HG02588 (cell line): ENCODE measurements around the gene BORCS5.
"Not testable (repeated sequence)": the region's sequence is repeated elsewhere in the genome, so short reads cannot be mapped to it uniquely, and the experiment has no call there.

ENCODE experiments used
- ATAC-seq: cut with Tn5 transposase; IDR thresholded peaks from one replicate; pipeline ENCODE4 v1.9.1; 2021; ENCODE audit warnings: mild to moderate bottlenecking, moderate library complexity; ENCODE audit not compliant: unreplicated experiment

Gene BORCS5

DNA sequence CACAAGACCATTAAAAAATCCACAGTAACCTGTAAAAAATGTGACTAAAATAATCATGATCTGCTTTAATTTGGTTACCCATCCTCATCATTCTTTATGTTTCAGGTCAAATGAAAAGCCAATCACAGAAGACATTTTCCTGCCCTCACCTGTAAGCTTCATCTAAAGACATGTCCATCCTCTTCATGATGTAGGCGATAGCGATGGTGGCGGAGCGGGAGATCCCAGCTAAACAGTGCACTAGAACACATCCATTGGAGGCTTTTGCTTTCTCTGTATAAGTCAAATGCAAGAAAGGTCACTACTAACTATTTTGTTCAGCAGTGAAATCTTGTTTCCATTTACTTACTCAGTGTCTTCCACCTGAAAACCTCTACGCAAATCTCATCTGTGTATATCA is 123.2 kb downstream of the BORCS5 start:
- ATAC-seq = no peak

DNA sequence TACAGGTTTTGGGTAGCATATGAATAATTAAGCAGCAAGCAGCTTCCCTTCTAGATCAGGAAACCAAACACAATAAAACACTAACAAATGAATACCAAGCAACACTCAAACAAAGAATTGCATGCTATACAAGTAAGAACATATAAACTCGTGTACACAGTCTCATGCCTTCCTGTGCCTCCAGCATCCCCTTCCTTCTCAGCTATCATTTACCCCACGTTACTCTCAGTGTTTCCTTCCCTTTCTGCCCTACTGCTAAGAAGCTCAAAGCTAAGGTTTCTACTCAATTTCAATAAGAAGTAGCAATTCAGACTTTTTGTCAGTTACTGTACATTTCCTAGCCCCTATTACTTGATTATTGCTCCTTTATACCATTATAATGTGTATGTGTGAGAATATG is 124.8 kb downstream of the BORCS5 start:
- no peak for ATAC-seq

DNA sequence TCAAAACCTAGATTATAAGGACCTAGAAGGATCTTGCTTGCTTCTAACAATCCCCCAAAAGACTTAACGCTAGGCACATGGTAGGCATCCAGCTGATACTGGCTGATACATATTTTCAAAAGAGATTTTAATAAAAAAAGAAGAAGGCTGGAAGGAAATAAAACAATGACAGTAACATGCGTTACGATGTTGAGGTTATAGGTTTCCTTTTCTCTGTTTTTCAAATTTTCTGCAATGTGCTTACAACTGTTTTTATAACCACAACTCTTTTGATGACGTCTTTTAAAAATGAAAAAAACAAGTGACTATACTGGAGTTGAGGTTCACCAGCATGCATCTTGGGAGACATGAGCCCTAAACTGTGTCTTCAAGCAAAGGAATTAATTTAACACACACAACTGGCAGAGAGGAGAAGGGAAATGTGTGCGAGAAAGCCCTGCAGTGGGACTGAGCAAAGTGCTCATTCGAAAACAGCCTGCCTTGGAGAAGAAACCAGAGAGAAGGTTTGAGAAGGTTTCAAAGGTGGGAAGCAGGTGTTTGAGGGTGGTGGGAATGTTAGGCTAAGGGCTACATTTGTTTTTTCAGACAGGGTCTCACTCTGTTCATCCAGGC is 125.4 kb downstream of the BORCS5 start:
- no peak for ATAC-seq

DNA sequence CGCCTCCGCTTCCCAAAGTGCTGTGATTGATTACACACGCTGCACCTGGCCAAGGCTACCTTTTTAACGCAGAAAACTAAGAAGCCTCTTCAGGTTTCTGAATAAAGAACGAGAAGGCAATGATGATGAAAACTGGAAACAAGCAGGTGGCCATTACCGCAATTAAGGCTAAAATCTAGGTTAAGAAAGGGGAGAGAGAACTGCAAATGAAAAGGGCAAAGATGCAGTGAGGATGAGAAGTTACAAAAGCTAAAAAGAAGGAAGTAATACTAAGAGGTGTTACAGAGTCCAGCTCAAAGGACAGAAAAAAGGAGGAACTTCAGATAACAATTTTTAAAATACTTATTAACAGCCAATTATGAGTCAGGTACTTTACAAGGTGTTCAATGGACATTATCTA is 126.1 kb downstream of the BORCS5 start:
- no peak for ATAC-seq

DNA sequence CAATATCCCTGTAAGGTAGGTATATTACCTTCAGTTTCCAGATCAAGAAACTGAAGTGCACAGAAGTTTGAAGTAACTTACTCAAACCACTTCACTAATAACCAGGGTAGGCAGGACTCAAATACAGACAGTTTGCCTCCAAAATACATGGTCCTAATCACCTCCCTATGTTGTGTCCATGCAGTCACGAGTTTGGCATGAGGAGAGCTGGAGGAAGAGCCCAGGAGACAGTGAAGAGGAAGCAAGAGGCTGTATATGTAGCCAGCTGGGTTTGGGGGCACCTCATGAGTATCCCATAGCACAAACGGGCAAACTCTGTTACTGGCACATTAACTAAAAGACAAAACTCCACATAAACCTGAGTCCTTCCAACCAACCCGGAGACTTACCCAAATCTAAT is 126.6 kb downstream of the BORCS5 start:
- no peak for ATAC-seq

DNA sequence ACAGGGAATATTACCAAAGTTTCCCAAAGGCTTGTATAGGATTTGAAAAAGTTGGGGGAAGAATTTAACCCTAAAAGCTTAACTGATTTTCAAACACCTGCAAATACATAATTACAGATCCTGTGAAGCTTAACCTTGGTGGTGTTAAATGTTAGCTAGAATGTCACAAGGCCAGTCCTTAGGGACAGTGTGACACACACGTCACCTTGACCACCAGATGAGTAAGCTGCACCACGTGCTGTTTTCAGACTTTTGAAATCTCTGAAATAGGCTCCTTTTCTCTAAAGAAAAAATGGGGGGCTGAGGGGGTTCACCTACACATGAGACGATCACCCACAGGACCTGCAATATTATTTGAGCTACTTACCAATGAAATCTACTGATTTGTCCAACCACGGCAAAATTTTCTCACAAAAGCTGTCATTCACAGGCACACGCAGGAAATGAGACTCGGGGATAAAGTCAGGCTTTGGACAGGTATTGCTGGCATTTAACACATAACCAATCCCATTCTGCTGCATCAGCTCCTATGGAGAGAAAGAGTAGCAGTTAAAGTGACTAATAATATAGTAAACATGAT is 129.9 kb downstream of the BORCS5 start:
- peak; percentile 83 for ATAC-seq

DNA sequence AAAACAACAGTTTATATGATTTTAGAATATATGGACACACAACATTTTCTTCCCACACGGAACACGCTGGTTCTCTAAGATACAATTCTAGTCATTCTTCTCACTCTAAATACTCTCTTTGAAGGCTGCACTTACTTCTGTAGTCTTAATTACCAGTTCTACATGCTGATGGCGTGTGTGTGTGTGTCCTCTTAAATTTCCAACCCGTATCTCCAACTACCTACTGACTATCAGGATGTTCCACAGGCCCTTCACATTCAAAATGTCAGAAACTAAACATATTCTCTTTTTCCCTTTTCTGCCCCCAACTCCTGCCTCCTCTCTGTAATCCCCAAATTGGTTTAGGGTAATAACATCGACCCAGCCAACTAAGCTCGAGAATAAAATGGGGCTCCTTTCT is 130.6 kb downstream of the BORCS5 start:
- ATAC-seq = no peak

DNA sequence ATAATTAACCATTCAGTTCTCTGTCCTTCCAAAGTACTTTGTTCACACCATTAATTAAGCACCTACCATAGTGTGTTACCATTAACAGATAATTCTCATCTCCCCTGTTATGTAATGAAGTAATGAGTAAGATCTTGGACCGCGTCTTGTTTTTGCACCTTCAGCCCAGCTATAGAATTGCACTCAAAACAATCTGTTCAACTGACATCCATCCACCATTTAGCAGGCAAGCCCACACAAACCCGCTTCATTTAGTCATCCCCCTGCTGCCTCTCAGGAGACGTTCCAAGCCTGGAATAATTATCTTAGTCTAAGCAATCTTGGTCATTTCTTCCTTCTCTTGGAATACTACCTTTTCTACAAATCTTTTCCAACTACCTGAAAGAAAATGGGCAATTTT is 131.4 kb downstream of the BORCS5 start:
- no peak for ATAC-seq

DNA sequence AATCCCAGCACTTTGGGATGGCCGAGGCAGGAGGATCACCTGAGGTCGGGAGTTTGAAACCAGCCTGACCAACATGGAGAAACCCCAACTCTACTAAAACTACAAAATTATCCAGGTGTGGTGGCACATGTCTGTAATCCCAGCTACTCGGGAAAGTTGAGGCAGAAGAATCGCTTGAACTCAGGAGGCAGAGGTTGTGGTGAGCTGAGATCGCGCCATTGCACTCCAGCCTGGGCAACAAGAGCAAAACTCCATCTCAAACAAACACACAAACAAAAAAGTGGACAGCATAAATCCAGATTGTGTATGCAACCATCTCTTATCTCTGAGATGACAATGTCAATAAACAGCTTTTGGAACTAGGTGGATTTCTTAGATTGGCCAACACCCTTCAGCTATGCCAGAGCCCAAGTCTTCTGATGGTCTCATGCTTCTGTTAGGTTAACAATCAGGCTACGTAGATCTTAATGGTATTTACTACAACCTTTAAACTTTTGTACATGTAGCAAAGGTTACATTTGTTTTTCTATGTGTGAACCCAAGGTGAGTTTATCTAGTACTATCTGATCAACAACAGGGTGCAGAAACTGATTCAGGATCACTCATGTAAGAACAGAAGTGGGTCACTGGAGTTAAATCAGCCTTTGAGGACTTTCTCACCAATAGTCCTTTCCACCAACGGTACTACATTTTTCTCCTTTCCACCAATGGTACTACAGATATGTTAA is 132.1 kb downstream of the BORCS5 start:
- no peak for ATAC-seq

DNA sequence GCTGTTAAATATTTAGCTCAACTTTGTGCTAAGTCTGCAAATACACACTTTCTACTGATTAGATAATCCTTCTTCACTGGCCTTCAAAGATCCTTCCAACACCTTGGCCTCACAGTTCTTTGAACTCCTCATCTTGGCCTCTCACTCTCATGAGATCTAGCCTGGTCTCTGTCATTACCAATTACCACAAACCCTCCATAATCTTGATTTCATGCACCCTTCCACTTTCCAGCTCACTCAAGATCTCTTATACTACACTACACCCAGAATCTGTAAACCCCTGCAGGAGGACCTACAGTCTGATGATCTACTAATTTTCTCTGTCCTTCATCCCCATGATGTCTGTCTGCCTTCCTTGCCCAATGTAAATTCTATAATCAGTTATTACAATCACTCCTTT is 134.7 kb downstream of the BORCS5 start:
- ATAC-seq = no peak

DNA sequence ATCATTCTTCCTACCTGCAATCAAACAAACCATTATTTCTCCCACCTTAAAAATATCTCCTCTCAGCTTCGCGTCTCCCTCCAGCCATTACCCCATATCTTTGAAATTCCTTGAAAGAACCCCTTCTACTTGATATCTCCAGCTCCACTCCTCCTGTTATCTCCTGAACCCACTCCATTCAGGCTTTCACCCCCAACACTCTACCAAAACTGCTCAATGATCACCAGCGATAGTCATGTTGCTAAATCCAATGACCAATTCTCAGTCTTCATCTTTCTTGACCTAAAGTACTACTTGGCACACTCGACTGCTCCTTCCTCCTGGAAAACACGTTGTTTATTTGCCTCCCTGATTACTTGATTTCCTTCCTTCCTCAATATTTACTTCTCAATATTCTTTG is 135.7 kb downstream of the BORCS5 start:
- no peak for ATAC-seq

DNA sequence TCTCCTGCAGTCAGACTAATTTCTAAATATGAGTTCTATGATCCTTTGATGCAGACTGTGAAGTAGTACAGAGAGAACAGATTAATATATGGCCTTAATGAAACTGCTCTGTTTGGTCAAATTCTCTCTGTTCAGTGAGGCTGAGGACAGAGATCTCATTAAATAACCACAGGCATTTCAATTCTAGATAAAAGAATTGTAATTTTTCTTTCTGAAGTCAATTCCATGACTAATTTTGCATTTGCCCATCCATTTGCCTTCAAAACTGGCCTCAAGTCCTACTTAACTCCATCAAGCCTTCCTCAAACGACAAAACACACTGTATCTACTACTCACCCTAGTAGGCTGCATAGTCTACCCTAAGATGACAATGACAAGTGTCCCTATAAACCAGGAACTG is 138.7 kb downstream of the BORCS5 start:
- ATAC-seq = no peak

DNA sequence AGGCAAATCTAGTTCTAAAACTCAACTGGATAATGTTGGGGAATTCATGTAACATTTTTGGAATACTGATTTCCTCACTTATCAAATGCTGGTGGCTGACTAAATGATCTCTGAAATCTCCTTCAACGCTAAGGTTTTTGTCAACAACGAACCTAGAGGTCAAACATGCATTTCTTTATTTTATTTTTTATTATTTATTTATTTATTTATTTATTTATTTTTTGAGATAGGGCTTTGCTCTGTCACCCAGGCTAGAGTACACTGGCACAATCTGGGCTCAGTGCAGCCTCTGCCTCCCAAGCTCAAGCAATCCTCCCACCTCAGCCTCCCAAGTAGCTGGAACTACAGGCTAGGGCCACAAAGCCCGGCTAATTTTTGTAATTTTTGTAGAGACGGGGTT is 141.3 kb downstream of the BORCS5 start:
- ATAC-seq = no peak

DNA sequence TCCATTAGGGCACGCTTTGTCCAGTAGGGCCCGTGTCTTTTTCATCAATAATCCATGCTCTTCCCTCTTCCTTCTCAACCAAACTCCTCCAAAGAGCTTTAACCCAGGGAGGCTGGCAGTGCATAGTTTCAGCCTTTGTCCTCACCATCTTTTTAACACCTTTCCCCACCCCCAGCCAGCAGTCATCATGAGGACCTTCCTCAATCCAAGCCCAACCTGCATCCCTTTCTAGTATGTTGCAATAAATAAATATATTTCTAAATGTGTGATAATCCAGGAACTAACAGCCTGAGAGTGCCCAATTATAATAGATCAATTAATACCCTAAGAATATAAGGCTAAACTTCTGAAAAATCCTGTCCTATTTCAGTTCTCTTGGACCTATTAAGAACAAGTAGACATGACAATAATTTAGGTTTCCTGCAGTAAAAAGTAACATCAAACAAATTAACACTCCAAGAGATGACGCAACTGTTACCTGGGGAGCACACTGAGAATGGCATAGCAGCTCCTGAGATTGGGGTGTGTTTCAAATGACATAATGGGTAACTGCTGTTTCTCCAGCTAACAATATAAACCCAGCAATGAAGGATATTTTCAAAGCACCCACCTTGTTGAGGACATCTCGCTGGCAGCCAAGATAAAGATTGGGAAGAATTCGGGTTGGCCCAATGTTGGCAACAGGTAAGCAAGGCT is 143.2 kb downstream of the BORCS5 start:
- ATAC-seq = no peak

DNA sequence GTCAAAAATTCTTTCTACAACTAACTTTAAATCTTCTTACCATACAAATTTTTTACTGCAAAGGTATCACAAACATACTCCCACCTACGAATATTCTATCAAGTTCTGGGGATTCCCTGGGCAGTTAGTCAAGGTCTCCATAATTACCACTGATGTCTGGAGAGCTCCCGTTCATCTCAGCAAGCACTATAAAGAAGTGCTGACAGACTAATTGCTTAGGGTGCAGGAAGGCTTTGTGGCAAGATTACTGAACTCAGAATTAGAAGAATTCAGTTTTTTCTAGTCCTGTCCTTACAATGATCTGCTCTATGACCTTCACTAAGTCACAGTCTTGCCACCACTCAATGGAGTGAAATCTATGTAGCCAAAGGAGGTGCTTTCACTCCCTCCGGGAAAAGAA is 144.2 kb downstream of the BORCS5 start:
- no peak for ATAC-seq

DNA sequence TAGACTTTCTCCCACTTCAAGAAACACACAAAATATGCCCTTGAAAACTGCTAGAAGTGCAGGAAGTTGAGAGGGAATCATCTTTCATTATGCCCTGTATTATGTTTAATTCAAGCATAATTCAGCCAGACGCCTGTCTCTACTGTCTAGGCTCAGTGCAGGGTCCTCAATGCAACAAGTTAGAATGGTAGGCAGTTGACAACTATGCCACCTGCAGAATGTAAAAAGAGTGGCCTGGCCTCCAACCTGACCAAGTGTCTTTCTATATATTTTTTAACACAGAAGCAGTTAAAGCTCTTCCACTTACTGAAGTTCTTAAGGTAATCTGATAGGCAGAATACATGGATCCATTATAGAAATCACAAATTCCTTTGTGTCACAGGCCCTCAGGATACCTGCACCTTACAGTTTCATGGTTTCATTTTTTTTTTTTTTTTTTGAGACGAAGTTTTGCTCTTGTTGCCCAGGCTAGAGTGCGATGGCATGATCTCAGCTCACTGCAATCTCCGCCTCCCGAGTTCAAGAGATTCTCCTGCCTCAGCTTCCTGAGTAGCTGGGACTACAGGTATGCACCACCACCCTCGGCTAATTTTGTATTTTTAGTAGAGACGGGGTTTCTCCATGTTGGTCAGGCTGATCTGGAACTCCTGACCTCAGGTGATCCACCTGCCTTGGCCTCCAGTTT is 145.4 kb downstream of the BORCS5 start:
- not testable (repeated sequence) for ATAC-seq

DNA sequence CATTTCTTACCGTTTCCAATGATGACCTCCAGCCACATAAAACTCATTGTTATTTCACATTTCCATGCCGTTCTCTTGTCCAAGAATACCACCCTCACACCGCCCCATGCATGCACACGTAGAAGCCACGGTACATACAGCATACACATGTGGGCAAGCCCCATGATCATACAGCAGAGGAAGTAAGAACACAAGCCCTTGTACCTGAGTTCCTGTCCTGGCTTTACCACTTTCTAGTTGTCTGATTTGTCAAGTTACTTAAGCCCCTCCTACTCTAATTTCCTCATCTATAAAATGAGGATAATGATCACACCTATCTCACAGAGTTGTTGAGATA is 145.9 kb downstream of the BORCS5 start:
- ATAC-seq = no peak

DNA sequence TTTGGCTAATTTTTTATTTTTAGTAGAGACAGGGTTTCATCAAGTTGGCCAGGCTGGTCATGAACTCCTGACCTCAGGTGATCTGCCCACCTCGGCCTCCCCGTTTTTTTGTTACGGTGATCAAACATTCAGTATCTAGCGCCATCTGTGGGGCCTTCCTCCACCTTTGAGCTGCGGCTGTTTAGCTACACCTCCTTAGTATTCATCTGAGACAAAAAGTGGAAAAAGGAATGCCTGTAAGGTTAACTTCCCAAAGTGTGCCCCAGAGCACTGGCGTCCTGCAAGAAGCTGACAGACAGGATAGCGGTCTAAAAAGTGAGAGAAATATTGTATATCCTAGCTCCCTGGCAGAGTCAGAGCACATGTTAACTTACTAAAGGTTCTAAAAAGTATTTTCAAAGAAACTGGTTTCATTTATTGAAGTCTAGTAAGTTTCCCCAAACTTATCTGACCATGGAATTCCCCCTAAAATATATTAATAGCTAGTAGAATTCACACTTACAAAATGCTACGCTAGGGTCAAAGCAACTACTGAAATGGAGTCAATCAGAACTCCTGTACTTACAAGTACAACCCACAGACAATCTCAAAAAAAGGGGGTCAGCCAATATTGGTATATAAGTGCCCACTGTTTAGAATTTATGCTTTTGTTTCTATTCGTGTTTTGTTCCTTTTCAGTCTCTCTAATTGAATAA is 146.7 kb downstream of the BORCS5 start:
- ATAC-seq = no peak

DNA sequence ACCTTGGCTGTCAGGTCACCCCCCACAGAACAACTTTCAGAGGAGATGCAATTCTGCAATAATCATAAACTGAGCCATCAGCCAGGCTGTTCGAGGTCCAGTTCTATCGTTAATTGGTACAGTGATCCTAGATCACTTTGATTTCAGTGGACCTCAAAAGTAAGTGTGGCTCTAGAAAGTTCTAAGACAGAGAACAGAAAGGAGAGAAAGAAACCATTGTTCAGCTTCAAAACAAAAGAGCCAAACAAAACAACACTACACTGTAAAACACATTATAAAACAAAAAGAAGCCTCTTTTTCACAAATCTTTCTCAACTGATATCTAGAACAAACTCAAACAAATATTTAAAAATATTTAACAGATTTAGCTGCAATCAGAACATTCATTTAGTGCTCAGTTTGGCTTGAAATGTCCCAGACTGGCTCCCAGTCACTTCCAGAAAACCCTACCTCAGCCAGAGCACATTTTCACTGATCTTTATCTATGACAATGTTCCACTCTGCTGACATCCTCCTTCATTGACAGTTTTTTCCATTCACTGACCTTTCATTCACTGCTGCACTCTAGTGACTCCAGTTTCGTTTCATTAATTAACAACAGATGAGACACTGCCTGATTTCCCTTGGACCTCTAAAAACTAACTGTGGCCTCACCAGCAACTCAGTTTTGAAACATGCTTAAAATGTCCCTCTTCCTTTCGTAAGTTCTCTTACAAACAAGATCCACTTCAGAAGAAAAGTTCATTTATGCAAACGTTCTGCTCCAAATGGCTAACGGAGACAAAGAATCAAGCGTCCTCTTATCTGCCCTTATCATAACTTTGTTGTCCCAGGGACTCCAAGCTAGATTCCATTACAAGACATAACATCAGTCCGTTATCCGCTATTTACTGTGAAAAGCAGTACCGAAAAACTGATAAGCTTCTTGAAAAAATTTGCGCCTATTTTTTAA is 148.9 kb downstream of the BORCS5 start:
- ATAC-seq = peak; percentile 83

DNA sequence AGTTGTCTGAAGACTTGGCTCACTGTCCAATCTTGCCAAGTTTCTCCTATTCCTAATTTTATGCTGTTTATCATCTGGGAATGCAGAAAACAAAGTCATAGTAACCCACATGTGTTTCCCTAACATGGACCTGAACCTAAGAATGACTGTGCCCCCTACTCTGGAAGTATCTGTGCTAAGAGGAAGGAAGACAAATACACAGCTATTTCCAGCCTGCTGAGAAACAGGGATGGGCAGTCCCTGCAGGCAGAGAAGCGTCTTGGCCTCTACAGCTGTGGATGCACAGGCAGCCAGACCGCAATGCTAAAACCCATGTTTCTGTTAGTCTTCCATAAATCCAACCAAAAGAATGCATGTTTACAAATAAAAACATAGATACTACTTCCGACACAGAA is 149.6 kb downstream of the BORCS5 start:
- no peak for ATAC-seq
